GM13977 (cell line): ENCODE data around the gene DLGAP3.

Experiments
- DNase-seq: peaks from one replicate; pipeline ENCODE4 v3.0.0; 2012; ENCODE audit warnings: low spot score
- CTCF ChIP-seq: IDR thresholded peaks from 2 replicates; pipeline ENCODE4 v1.5.1; 2012; ENCODE audit warnings: mild to moderate bottlenecking, control low read depth; ENCODE audit not compliant: insufficient read depth; ENCODE audit errors: extremely low read depth, missing control alignments
- in situ Hi-C: fragments of 300-500 bp; cut with MboI; formaldehyde crosslinking; loops from one replicate; pipeline ENCODE4 v1.12.0; 2022; ENCODE audit warnings: low sequenced_read_pairs, low pct_unique_long_range_greater_than_20kb, mixed read lengths, inconsistent platforms; ENCODE audit not compliant: unreplicated experiment

DLGAP3 gene

DNA sequence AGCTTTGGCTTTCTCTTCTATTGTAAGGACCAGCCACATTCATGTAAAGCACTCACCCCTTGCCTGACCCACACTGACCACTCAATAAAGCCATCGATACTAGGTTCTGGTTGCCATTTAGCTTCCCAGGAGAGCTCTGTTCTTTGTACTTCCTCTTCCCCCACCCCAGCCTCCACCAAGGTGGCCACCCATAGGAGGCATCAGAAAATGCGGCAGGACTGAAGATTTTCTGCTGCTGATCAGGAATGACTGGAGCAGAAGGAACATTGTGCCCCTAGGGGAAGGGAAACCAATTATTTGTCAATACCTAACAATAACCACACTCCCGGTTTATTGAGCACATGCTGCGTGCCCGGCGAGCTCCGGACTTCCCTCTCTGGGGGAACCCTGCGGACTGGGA lies 64.7 kb downstream of the DLGAP3 start:
- DNase-seq, result no peak
- in situ Hi-C loops, result no loop called here
- TF ChIP-seq CTCF, result no peak

GRCh38 chr1:34863501-34863900 lies 65.9 kb downstream of the DLGAP3 start:
- DNase-seq, result no peak
- TF ChIP-seq CTCF, result no peak
- in situ Hi-C loops, result no loop called here

- DNase-seq, result peak; percentile 97
- TF ChIP-seq CTCF, result peak; percentile 90
- in situ Hi-C loops, result no loop called here
Observed at GRCh38 chr1:34859446-34860200, 69.8 kb downstream of the DLGAP3 start, which contains the start of gene SMIM12. Gene SMIM12, minus strand, starts transcription at chr1:34859749. Its CDS starts 3,772 bp downstream, at chr1:34855977.

DNA sequence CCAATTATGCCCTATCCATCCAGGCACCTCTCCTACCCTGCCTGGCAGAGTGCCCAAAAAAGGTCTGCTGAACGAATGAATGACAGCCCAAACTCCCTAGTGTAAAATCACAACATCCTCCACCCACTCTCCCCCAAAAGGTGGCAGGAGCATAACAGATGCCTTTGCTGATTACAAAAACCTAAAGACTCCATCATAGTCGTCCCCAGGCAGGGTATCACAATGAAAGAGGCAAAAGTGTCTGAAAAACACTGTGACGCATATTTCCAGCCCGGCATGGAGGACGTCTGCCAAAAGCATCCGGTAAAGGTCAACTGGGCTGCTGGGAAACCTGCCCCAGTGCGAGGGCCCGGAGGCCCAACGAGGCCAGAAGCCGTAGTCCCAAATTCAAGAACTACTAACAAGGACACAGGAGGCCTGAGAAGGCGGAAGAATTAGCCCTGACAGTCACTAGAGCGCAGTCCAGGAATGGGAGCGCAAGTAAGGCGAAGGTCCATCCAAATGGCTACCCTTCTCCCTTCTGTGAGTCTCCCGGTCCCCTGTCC lies 70.5 kb downstream of the DLGAP3 start:
- no peak for DNase-seq

GRCh38 chr1:34856697-34857096 lies 72.8 kb downstream of the DLGAP3 start:
- TF ChIP-seq CTCF, result no peak
- in situ Hi-C loops, result no loop called here
- no peak for DNase-seq

More for the DNA sequence above, 70.5 kb downstream of the DLGAP3 start:
- no peak for TF ChIP-seq CTCF
- in situ Hi-C loops, result no loop called here

GRCh38 chr1:34852677-34853217 lies 76.7 kb downstream of the DLGAP3 start:
- peak; percentile 89 for TF ChIP-seq CTCF
- peak; percentile 91 for DNase-seq
- in situ Hi-C loops, result no loop called here
